H1 (cell line): ENCODE data around the gene WWC1. TPM values are rescaled to one million over a fixed set of nuclear protein-coding genes. Genes with fewer than 3 reads are reported as not detected.

Experiments
- CTCF ChIA-PET: fragments of 300-600 bp; sonication (Branson Sonifier 250); formaldehyde crosslinking; loops from one replicate; lab custom pipeline; 2021; ENCODE audit not compliant: partially characterized antibody; lab: Charles Lee
- POLR2A ChIA-PET: fragments of 300-600 bp; sonication (Branson Sonifier 250); formaldehyde crosslinking; loops from one replicate; lab custom pipeline; 2021; ENCODE audit warnings: inconsistent platforms; ENCODE audit not compliant: partially characterized antibody; lab: Charles Lee
- DNase-seq, 2 experiments: peaks; one replicate each; pipeline versions ENCODE4 v3.0.0 to v3.0.0-alpha.2; 2010 to 2022; ENCODE audit warnings: low spot score in 2 of 2, low read depth in 1 of 2, mixed read lengths in 1 of 2
- FAIRE-seq: peaks from 2 replicates; lab custom pipeline; 2011; peaks lifted over from hg19 to GRCh38; lab: Jason Lieb, UNC
- H2AFZ ChIP-seq: 2 replicates; pipeline ENCODE4 v1.8.1; 2012; ENCODE audit warnings: low read length, inconsistent platforms
- H2AK5ac ChIP-seq: 2 replicates; pipeline ENCODE4 v1.6.1; 2013; ENCODE audit warnings: low read depth, low read length
- H2BK120ac ChIP-seq: replicated peaks from 2 replicates; pipeline ENCODE3; 2013; ENCODE audit warnings: low read depth, low read length, inconsistent platforms
- H2BK12ac ChIP-seq: 2 replicates; pipeline ENCODE4 v1.6.1; 2013; ENCODE audit warnings: low read depth, low read length
- H2BK15ac ChIP-seq: 2 replicates; pipeline ENCODE4 v1.6.1; 2013; ENCODE audit warnings: low read length
- H2BK20ac ChIP-seq: 2 replicates; pipeline ENCODE4 v1.6.1; 2013; ENCODE audit warnings: low read length
- H2BK5ac ChIP-seq: 2 replicates; pipeline ENCODE4 v1.6.1; 2013; ENCODE audit warnings: low read depth, low read length
- H3K14ac ChIP-seq: 2 replicates; pipeline ENCODE4 v1.6.1; 2013; ENCODE audit warnings: inconsistent platforms; ENCODE audit not compliant: insufficient read length
- H3K18ac ChIP-seq: 2 replicates; pipeline ENCODE4 v1.6.1; 2013; ENCODE audit warnings: low read length; ENCODE audit errors: extremely low read depth
- H3K23ac ChIP-seq: 2 replicates; pipeline ENCODE4 v1.6.1; 2013; ENCODE audit warnings: inconsistent platforms; ENCODE audit not compliant: insufficient read length
- H3K23me2 ChIP-seq: 2 replicates; pipeline ENCODE4 v1.6.1; 2013; ENCODE audit warnings: low read depth, low read length
- H3K27ac ChIP-seq: 2 replicates; pipeline ENCODE4 v1.6.1; 2011; ENCODE audit warnings: low read depth, low read length, inconsistent platforms
- H3K27me3 ChIP-seq, 4 experiments: replicated peaks in 1 of 4; 1 replicate in 1 of 4; 2 replicates in 3 of 4; pipeline versions ENCODE4 v1.6.1 to v1.8.1; 2011 to 2013; ENCODE audit warnings: low read length in 3 of 4, mild to moderate bottlenecking in 3 of 4, inconsistent platforms in 2 of 4, mixed read lengths in 2 of 4, moderate library complexity in 1 of 4; ENCODE audit not compliant: control insufficient read depth in 3 of 4, insufficient read depth in 3 of 4; ENCODE audit errors: extremely low read depth in 1 of 4
- H3K36me3 ChIP-seq, 4 experiments: 2 replicates each; pipeline versions ENCODE4 v1.6.1 to v1.8.1; 2011 to 2013; ENCODE audit warnings: mild to moderate bottlenecking in 4 of 4, low read length in 3 of 4, moderate library complexity in 2 of 4, control low read depth in 1 of 4, inconsistent platforms in 1 of 4; ENCODE audit not compliant: insufficient read depth in 4 of 4, control insufficient read depth in 2 of 4
- H3K4ac ChIP-seq: replicated peaks from 2 replicates; pipeline ENCODE3; 2013; ENCODE audit warnings: low read length, low read depth, mixed read lengths, inconsistent platforms; ENCODE audit not compliant: insufficient read length
- H3K4me1 ChIP-seq, 4 experiments: replicated peaks in 1 of 4; 1 replicate in 1 of 4; 2 replicates in 3 of 4; pipeline versions ENCODE4 v1.6.1 to v1.8.1; 2011 to 2013; ENCODE audit warnings: low read length in 3 of 4, inconsistent platforms in 2 of 4, mixed read lengths in 1 of 4; ENCODE audit not compliant: insufficient read depth in 4 of 4, control insufficient read depth in 3 of 4
- H3K4me2 ChIP-seq, 2 experiments: 2 replicates each; pipeline versions ENCODE4 v1.6.1 to v1.8.1; 2011 to 2013; ENCODE audit warnings: low read depth in 2 of 2, low read length in 2 of 2, control low read depth in 1 of 2, inconsistent platforms in 1 of 2, mild to moderate bottlenecking in 1 of 2; ENCODE audit not compliant: insufficient read depth in 1 of 2
- H3K4me3 ChIP-seq, 4 experiments: fragments of 200-600, 300-600 bp in 1 of 4; sonication (generic), shearing (Covaris generic), sonication (Bioruptor Twin) in 1 of 4; 2 replicates each; pipeline versions ENCODE4 v1.5.1 to v1.8.1; 2011 to 2016; ENCODE audit warnings: low read length in 4 of 4, low read depth in 3 of 4, control low read depth in 2 of 4, inconsistent platforms in 2 of 4, mild to moderate bottlenecking in 2 of 4, mixed read lengths in 1 of 4, moderate library complexity in 1 of 4; ENCODE audit not compliant: insufficient read depth in 2 of 4; ENCODE audit errors: extremely low read depth in 1 of 4
- H3K56ac ChIP-seq: replicated peaks from 2 replicates; pipeline ENCODE3; 2013; ENCODE audit warnings: low read depth, mild to moderate bottlenecking, mixed read lengths, low read length, inconsistent platforms; ENCODE audit not compliant: insufficient read length
- H3K79me1 ChIP-seq: 2 replicates; pipeline ENCODE4 v1.6.1; 2013; ENCODE audit warnings: low read depth, low read length, control low read depth
- H3K79me2 ChIP-seq, 2 experiments: 2 replicates each; pipeline versions ENCODE4 v1.6.1 to v1.8.1; 2012 to 2013; ENCODE audit warnings: low read length in 2 of 2, mild to moderate bottlenecking in 2 of 2, inconsistent platforms in 1 of 2; ENCODE audit not compliant: insufficient read depth in 2 of 2, control insufficient read depth in 1 of 2
- H3K9ac ChIP-seq, 4 experiments: replicated peaks in 1 of 4; 1 replicate in 1 of 4; 2 replicates in 3 of 4; pipeline versions ENCODE4 v1.6.1 to v1.8.1; 2011 to 2013; ENCODE audit warnings: low read depth in 3 of 4, low read length in 3 of 4, control low read depth in 2 of 4, mild to moderate bottlenecking in 2 of 4, moderate library complexity in 2 of 4, inconsistent platforms in 1 of 4; ENCODE audit errors: extremely low read depth in 1 of 4
- H3K9me3 ChIP-seq, 2 experiments: 2 replicates each; pipeline versions ENCODE4 v1.6.1 to v1.8.1; 2012 to 2013; ENCODE audit warnings: mild to moderate bottlenecking in 2 of 2, moderate library complexity in 2 of 2, control low read depth in 1 of 2, inconsistent platforms in 1 of 2, low read depth in 1 of 2, low read length in 1 of 2, mixed read lengths in 1 of 2; ENCODE audit not compliant: insufficient read depth in 2 of 2
- H4K20me1 ChIP-seq, 2 experiments: replicated peaks in 1 of 2; 2 replicates each; pipeline versions ENCODE3 to v1.8.1; 2011 to 2013; ENCODE audit warnings: inconsistent platforms in 2 of 2, low read length in 2 of 2, mild to moderate bottlenecking in 1 of 2; ENCODE audit not compliant: insufficient read depth in 2 of 2, control insufficient read depth in 1 of 2
- H4K5ac ChIP-seq: 2 replicates; pipeline ENCODE4 v1.6.1; 2013; ENCODE audit warnings: low read length, low read depth, mixed read lengths, inconsistent platforms; ENCODE audit not compliant: insufficient read length
- H4K8ac ChIP-seq: 2 replicates; pipeline ENCODE4 v1.8.0; 2013; ENCODE audit warnings: mild to moderate bottlenecking, moderate library complexity, low read length, inconsistent platforms; ENCODE audit not compliant: insufficient read depth; ENCODE audit errors: extremely low read depth
- H4K91ac ChIP-seq: replicated peaks from 2 replicates; pipeline ENCODE3; 2013; ENCODE audit warnings: low read length, mixed read lengths, inconsistent platforms; ENCODE audit not compliant: insufficient read length
- CTBP2 ChIP-seq: IDR thresholded peaks from 2 replicates; pipeline ENCODE4 v1.7.0; 2011; ENCODE audit warnings: borderline replicate concordance, mild to moderate bottlenecking, moderate library complexity, mixed read lengths, low read length; ENCODE audit not compliant: insufficient read depth, insufficient read length
- HDAC2 ChIP-seq, 2 experiments: fragments of 300-600 bp in 1 of 2; sonication (generic) in 1 of 2; IDR thresholded peaks; 2 replicates each; pipeline ENCODE4 v1.6.1; 2011 to 2012; ENCODE audit warnings: low read depth in 2 of 2, low read length in 2 of 2, mild to moderate bottlenecking in 2 of 2, moderate library complexity in 2 of 2, borderline replicate concordance in 1 of 2, inconsistent platforms in 1 of 2
- POU5F1 ChIP-seq: IDR thresholded peaks from 2 replicates; pipeline ENCODE4 v1.6.1; 2011; ENCODE audit warnings: low read depth, mild to moderate bottlenecking, low read length, moderate library complexity
- RBBP5 ChIP-seq: IDR thresholded peaks from 2 replicates; pipeline ENCODE4 v1.7.1; 2012; ENCODE audit warnings: low read depth, mild to moderate bottlenecking, inconsistent platforms, low read length, moderate library complexity, borderline replicate concordance
- RFX5 ChIP-seq: IDR thresholded peaks from 2 replicates; pipeline ENCODE4 v1.6.1; 2011; ENCODE audit warnings: low read depth, low read length, improper control_type of control experiment, borderline replicate concordance
- SIN3A ChIP-seq, 2 experiments: IDR thresholded peaks in 1 of 2; conservative IDR thresholded peaks in 1 of 2; 2 replicates each; pipeline ENCODE4 v1.6.1; 2011 to 2012; ENCODE audit warnings: low read length in 2 of 2, improper control_type of control experiment in 1 of 2, low read depth in 1 of 2, mild to moderate bottlenecking in 1 of 2
- TAF1 ChIP-seq: IDR thresholded peaks from 2 replicates; pipeline ENCODE4 v1.6.1; 2011; ENCODE audit warnings: mild to moderate bottlenecking, low read depth, low read length
- TAF7 ChIP-seq: optimal IDR thresholded peaks from 2 replicates; pipeline ENCODE3; 2011; ENCODE audit warnings: low read depth, mild to moderate bottlenecking, inconsistent platforms, low read length, moderate library complexity, borderline replicate concordance
- WGBS, 2 experiments: shearing (Covaris generic) in 1 of 2; methylation state at CpG; one replicate each; pipeline versions ENCODE4 v1.1.6 to v1.1.7; 2013 to 2015; ENCODE audit warnings: low lambda C conversion rate in 2 of 2, mixed read lengths in 2 of 2, inconsistent platforms in 1 of 2, low coverage in 1 of 2, missing lambda C conversion rate in 1 of 2; ENCODE audit not compliant: insufficient replicate concordance in 2 of 2, insufficient coverage in 1 of 2, insufficient read length in 1 of 2; ENCODE audit errors: extremely low coverage in 1 of 2, missing lambda C conversion rate in 1 of 2; 5-methylcytosine and 5-hydroxymethylcytosine counted together
- long read RNA-seq, 2 experiments: library from RNA in 1 of 2; library from capped mRNA in 1 of 2; stranded (forward); transcript quantifications; one replicate each; pipeline ENCODE4 v2.0.0, GENCODE V29; 2021; ENCODE audit warnings: inconsistent platforms in 1 of 2
- polyA minus RNA-seq, 3 experiments: library from RNA; depleted of rRNA, polyadenylated mRNA; stranded (reverse); fragments of >200 nt; gene quantifications; 1 replicate in 2 of 3; 2 replicates in 1 of 3; pipeline ENCODE4 v1.2.3, GENCODE V29; 2011
- polyA plus RNA-seq, 7 experiments: library from polyadenylated mRNA; depleted of rRNA in 3 of 7; stranded (reverse) in 5 of 7; unstranded in 2 of 7; fragments of >200 nt in 5 of 7; fragments of 200-250 nt in 2 of 7; gene quantifications; 1 replicate in 5 of 7; 2 replicates in 1 of 7; 4 replicates in 1 of 7; pipeline versions ENCODE4 v1.2.1 to v1.2.3, GENCODE V29; 2011 to 2013; ENCODE audit warnings: missing spikeins in 2 of 7, mixed read lengths in 2 of 7
- total RNA-seq: library from RNA; stranded (reverse); fragmentation: NEBNext Ultra II Directional; extraction: Animal tissue kit (Norgen Biotek cat#: 25700); gene quantifications from 2 replicates; pipeline ENCODE4 v1.2.1, GENCODE V29; 2021

WWC1 gene
- 41.1 and 42.7 TPM in 2 replicates for total RNA-seq
- polyA plus RNA-seq (2011; rRNA removed): 16.4 and 19.5 TPM in 2 replicates
- 25.6 TPM for polyA plus RNA-seq (2011; cell fraction: cytosol; rRNA removed)
- 23.1 TPM for polyA plus RNA-seq (2011; cell fraction: nucleus; rRNA removed)
- polyA plus RNA-seq (2012, experiment 1 of 2): 33.1 to 40.9 TPM (median 34.7 TPM) in 4 replicates
- 18.3 TPM for polyA plus RNA-seq (2012, experiment 2 of 2)
- 18.6 TPM for polyA plus RNA-seq (2013, experiment 1 of 2)
- polyA plus RNA-seq (2013, experiment 2 of 2): 18.5 TPM
- 39.0 and 39.2 TPM in 2 replicates for polyA minus RNA-seq (2011; rRNA and poly(A)+ RNA removed)
- polyA minus RNA-seq (2011; cell fraction: cytosol; rRNA and poly(A)+ RNA removed): 24.8 TPM
- 24.5 TPM for polyA minus RNA-seq (2011; cell fraction: nucleus; rRNA and poly(A)+ RNA removed)
- long read RNA-seq, experiment 1, partial matches to known transcripts: 14 of 18 reads
- long read RNA-seq, experiment 1, other reads (novel, unspliced or antisense): 3 of 18 reads
- long read RNA-seq, experiment 2, partial matches to known transcripts: 4 of 8 reads
- long read RNA-seq, experiment 2, other reads (novel, unspliced or antisense): 3 of 8 reads

DNA sequence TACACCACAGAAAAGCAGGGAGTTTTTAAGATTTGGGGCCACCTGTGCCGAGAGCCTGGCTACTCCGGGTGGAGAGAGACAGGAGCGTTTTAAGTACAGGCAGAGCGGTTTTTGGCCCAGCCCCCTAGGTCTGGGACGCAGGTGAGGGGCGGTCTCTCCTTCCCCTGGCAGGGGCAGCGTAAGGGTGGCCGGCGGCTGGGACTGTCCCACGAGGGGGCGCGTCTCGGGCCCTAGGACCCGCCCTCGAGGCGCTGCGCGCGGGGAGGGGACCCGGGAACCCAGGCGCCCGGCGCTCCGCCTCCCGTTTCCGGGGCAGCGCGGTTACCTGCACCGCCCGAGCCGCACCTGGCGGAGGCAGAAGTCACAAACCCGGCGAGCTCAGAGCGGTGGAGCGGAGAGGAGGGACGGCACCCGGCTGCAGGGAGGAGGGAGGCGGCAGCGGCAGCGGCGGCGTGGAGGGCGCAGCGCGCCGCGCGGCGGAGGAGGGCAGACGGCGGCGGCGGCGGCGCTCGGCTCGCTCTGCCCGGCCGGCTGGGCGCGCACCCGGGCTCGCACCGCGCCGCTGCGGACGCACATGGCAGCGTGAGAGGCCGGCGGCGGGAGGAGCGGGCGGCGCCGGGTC lies at the start of gene WWC1:
WWC1 (plus strand) TSS at position 304 of the 622 bp plus-strand sequence. CDS start 508 bp downstream, outside the sequence.
- Histone ChIP-seq H3K4ac (peak within 1 kb of the TSS; percentile 39), H2BK12ac (no peak within 1 kb of the TSS), H3K4me1 (peaks cover 12 to 31% (median 20%) of the 10 kb centered on the region in 4 experiments), H4K20me1 (peaks cover 2 to 12% of the 10 kb centered on the region in 2 experiments), H3K23me2 (peaks cover 8% of the 10 kb centered on the region), H2BK120ac (no peak within 1 kb of the TSS), H2BK15ac (no peak within 1 kb of the TSS), H2AFZ (peak within 1 kb of the TSS; percentile 45; the same call in 1 of the 2 replicates), H4K8ac (peak within 1 kb of the TSS; percentile 53), H3K56ac (no peak within 1 kb of the TSS), H2BK20ac (no peak within 1 kb of the TSS; the same call in 1 of the 2 replicates), H3K9me3 (no peaks in the 10 kb centered on the region), H3K9ac (peak within 1 kb of the TSS; percentile 26 to 67 (median 55)), H3K27ac (no peak within 1 kb of the TSS), H3K4me2 (peak within 1 kb of the TSS; percentile 86 to 87), H4K5ac (no peak within 1 kb of the TSS), H2AK5ac (no peak within 1 kb of the TSS), H3K18ac (peak within 1 kb of the TSS; percentile 68; the same call in 1 of the 2 replicates), H3K36me3 (no peaks in the 10 kb centered on the region), H3K79me1 (0 out of 2 replicates have a peak, but pooled peaks cover 4% of the 10 kb centered on the region), H2BK5ac (no peak within 1 kb of the TSS; the same call in 1 of the 2 replicates), H3K79me2 (peaks cover under 1 to 29% of the 10 kb centered on the region in 2 experiments), H3K23ac (no peak within 1 kb of the TSS), H3K27me3 (no peaks in the 10 kb centered on the region; a peak in 1 of 7 replicates), H3K14ac (no peak within 1 kb of the TSS), H3K4me3 (peak within 1 kb of the TSS; percentile 58 to 75 (median 68)), H4K91ac (no peak within 1 kb of the TSS)
- FAIRE-seq: no peak
- DNase-seq: peak in 1 of 2 experiments; percentile 92
- WGBS, 2 experiments: 1% methylated on average over 30 of the region's 77 CpGs; no CpG with 5 or more reads in 1 of the 2 experiments
- CTCF ChIA-PET: interaction anchor here (0.8 to 6.6 kb wide), 26 partner anchors 10 to 234 kb away, joined by 3 to 56 read pairs (median 6); no protein-coding TSS in a partner anchor
- POLR2A ChIA-PET: interaction anchor here (1.0 to 2.4 kb wide), 11 partner anchors 8 to 154 kb away, joined by 3 to 9 read pairs (median 3); no protein-coding TSS in a partner anchor
- TF ChIP-seq TAF7: no peak
- TF ChIP-seq POU5F1: no peak
- peak; percentile 92 for TF ChIP-seq RBBP5
- no peak for TF ChIP-seq CTBP2
- TF ChIP-seq RFX5: no peak
- TF ChIP-seq TAF1: peak; percentile 76
- TF ChIP-seq HDAC2 (IDR thresholded peaks at IDR 0.05; ENCODE audit: borderline replicate concordance in 1 of 2, low read depth in 2 of 2, low read length in 2 of 2): peak; percentile 96 to 98; a peak in 2 of 4 replicates
- TF ChIP-seq SIN3A (conservative IDR thresholded peaks at IDR 0.05 in 1 of 2, IDR thresholded peaks at IDR 0.05 in 1 of 2; ENCODE audit: low read depth in 1 of 2, low read length in 2 of 2): peak in 1 of 2 experiments; percentile 64; a peak in 3 of 4 replicates
